Measurements from ENCODE around the gene GNAT2. TPM values are rescaled to one million over a fixed set of nuclear protein-coding genes. Genes with fewer than 3 reads are reported as not detected.

Gene GNAT2
- polyA plus RNA-seq, 1 experiment, result 0.06 TPM

- ChIA-PET POLR2A (no interaction called here), CTCF (interaction anchor here (0.7 to 10.8 kb wide), 3 partner anchors 6 to 141 kb away, joined by 3 to 106 read pairs (median 64); no protein-coding TSS in a partner anchor)
- no peak for TF ChIP-seq CTCF (IDR thresholded peaks at IDR 0.05; ENCODE audit: low read depth, low read length)
- Histone ChIP-seq H3K4me3 (ENCODE audit: low read depth, low read length) (no peak overlapping the region), H3K9me3 (ENCODE audit: control insufficient read depth, insufficient read depth, low read length) (no peaks in the 10 kb centered on the region), H3K27ac (ENCODE audit: low read depth, low read length) (no peak overlapping the region), H3K27me3 (ENCODE audit: control insufficient read depth, insufficient read depth, low read length) (no peaks in the 10 kb centered on the region)
- DNase-seq (ENCODE audit: low read depth, low spot score), result no peak
Observed at GRCh38 chr1:109632671-109633346, 13.4 kb upstream of the GNAT2 start.

GRCh38 chr1:109631513-109632505 lies 12.4 kb upstream of the GNAT2 start:
- no peak for TF ChIP-seq CTCF (IDR thresholded peaks at IDR 0.05; ENCODE audit: low read depth, low read length)
- no peaks in the 10 kb centered on the region for H3K27me3 ChIP-seq (ENCODE audit: control insufficient read depth, insufficient read depth, low read length)
- ChIA-PET POLR2A (interaction anchor here (0.5 kb wide), 1 partner anchor 98 kb away, joined by 3 read pairs; no protein-coding TSS in a partner anchor), CTCF (interaction anchor here (1.2 to 10.8 kb wide), 6 partner anchors 7 to 141 kb away, joined by 3 to 106 read pairs (median 24); partner anchors contain the start of gene GNAI3)
- no peak for DNase-seq (ENCODE audit: low read depth, low spot score)
- H3K27ac ChIP-seq (ENCODE audit: low read depth, low read length), result no peak overlapping the region
- no peak overlapping the region for H3K4me3 ChIP-seq (ENCODE audit: low read depth, low read length)
- H3K9me3 ChIP-seq (ENCODE audit: control insufficient read depth, insufficient read depth, low read length), result no peaks in the 10 kb centered on the region

GRCh38 chr1:109630898-109631512 lies 11.6 kb upstream of the GNAT2 start:
- CTCF ChIA-PET, result interaction anchor here (0.6 to 8.9 kb wide), 14 partner anchors 8 to 362 kb away, joined by 3 to 64 read pairs (median 4); partner anchors contain the start of gene GNAI3
- H3K27me3 ChIP-seq (ENCODE audit: control insufficient read depth, insufficient read depth, low read length), result no peaks in the 10 kb centered on the region
- no peak for DNase-seq (ENCODE audit: low read depth, low spot score)
- H3K9me3 ChIP-seq (ENCODE audit: control insufficient read depth, insufficient read depth, low read length), result no peaks in the 10 kb centered on the region
- H3K27ac ChIP-seq (ENCODE audit: low read depth, low read length), result no peak overlapping the region
- POLR2A ChIA-PET, result interaction anchor here (0.5 to 1.2 kb wide), 2 partner anchors 82 to 99 kb away, joined by 3 to 5 read pairs; partner anchors contain the start of gene GNAI3
- H3K4me3 ChIP-seq (ENCODE audit: low read depth, low read length), result no peak overlapping the region
- TF ChIP-seq CTCF (IDR thresholded peaks at IDR 0.05; ENCODE audit: low read depth, low read length), result no peak

GRCh38 chr1:109630081-109630897 lies 10.9 kb upstream of the GNAT2 start:
- Histone ChIP-seq H3K4me3 (ENCODE audit: low read depth, low read length) (no peak overlapping the region), H3K27ac (ENCODE audit: low read depth, low read length) (no peak overlapping the region), H3K9me3 (ENCODE audit: control insufficient read depth, insufficient read depth, low read length) (no peaks in the 10 kb centered on the region; the same call in 1 of the 2 replicates), H3K27me3 (ENCODE audit: control insufficient read depth, insufficient read depth, low read length) (no peaks in the 10 kb centered on the region)
- ChIA-PET CTCF (interaction anchor here (0.6 to 8.9 kb wide), 15 partner anchors 8 to 363 kb away, joined by 3 to 64 read pairs (median 4); partner anchors contain the start of gene GNAI3), POLR2A (interaction anchor here (1.2 kb wide), 1 partner anchor 82 kb away, joined by 5 read pairs; the partner anchor contains the start of gene GNAI3)
- DNase-seq (ENCODE audit: low read depth, low spot score), result no peak
- peak; percentile 8; the same call in 1 of the 2 replicates for TF ChIP-seq CTCF (IDR thresholded peaks at IDR 0.05; ENCODE audit: low read depth, low read length)

Measured in AG04450 (cell line).